ENCODE results near the gene KRTAP20-4. TPM values are rescaled to one million over a fixed set of nuclear protein-coding genes. Genes with fewer than 3 reads are reported as not detected.

Gene KRTAP20-4
- total RNA-seq, 2 experiments from 2014 or later = not detected

- H3K27me3 Mint-ChIP-seq (ENCODE audit: low read depth) = no peaks in the 10 kb centered on the region
- H3K4me1 Mint-ChIP-seq (ENCODE audit: low read depth) = no peaks in the 10 kb centered on the region
- no peak within 1 kb of the TSS for H3K4me3 Mint-ChIP-seq
- no peaks in the 10 kb centered on the region for H3K9me3 Mint-ChIP-seq (ENCODE audit: insufficient read depth)
- no peaks in the 10 kb centered on the region for H3K36me3 Mint-ChIP-seq (ENCODE audit: low read depth)
- CTCF ChIA-PET = no interaction called here
- ATAC-seq (no peak), DNase-seq (no peak)
- H3K27ac Mint-ChIP-seq = no peak within 1 kb of the TSS
- POLR2A ChIA-PET = no interaction called here
These were observed 4.3 kb upstream of the KRTAP20-4 start, which contains the start of gene KRTAP20-1 for GRCh38 chr21:30616125-30616524. KRTAP20-1 (plus strand) TSS chr21:30616425; CDS start chr21:30616455, 30 bp downstream.

- no peak for ATAC-seq
- H3K27ac Mint-ChIP-seq = no peak overlapping the region
- no peaks in the 10 kb centered on the region for H3K9me3 Mint-ChIP-seq (ENCODE audit: insufficient read depth)
- H3K4me3 Mint-ChIP-seq = no peak overlapping the region
- H3K4me1 Mint-ChIP-seq (ENCODE audit: low read depth) = no peaks in the 10 kb centered on the region
- ChIA-PET POLR2A (no interaction called here), CTCF (no interaction called here)
- H3K36me3 Mint-ChIP-seq (ENCODE audit: low read depth) = no peaks in the 10 kb centered on the region
- no peak for DNase-seq
- no peaks in the 10 kb centered on the region for H3K27me3 Mint-ChIP-seq (ENCODE audit: low read depth)
These were observed 347 bp upstream of the KRTAP20-4 start for GRCh38 chr21:30620080-30620479.

GRCh38 chr21:30623362-30623761, 2.9 kb downstream of the KRTAP20-4 start:
- no peaks in the 10 kb centered on the region for H3K9me3 Mint-ChIP-seq (ENCODE audit: insufficient read depth)
- no peaks in the 10 kb centered on the region for H3K4me1 Mint-ChIP-seq (ENCODE audit: low read depth)
- H3K27me3 Mint-ChIP-seq (ENCODE audit: low read depth) = no peaks in the 10 kb centered on the region
- H3K27ac Mint-ChIP-seq = no peak overlapping the region
- ATAC-seq = no peak
- DNase-seq = no peak
- no peak overlapping the region for H3K4me3 Mint-ChIP-seq
- ChIA-PET POLR2A (no interaction called here), CTCF (no interaction called here)
- no peaks in the 10 kb centered on the region for H3K36me3 Mint-ChIP-seq (ENCODE audit: low read depth)

- Mint-ChIP-seq H3K27ac (no peak overlapping the region), H3K27me3 (ENCODE audit: low read depth) (no peaks in the 10 kb centered on the region), H3K36me3 (ENCODE audit: low read depth) (no peaks in the 10 kb centered on the region), H3K4me3 (no peak overlapping the region), H3K4me1 (ENCODE audit: low read depth) (no peaks in the 10 kb centered on the region), H3K9me3 (ENCODE audit: insufficient read depth) (no peaks in the 10 kb centered on the region)
- DNase-seq (no peak), ATAC-seq (no peak)
- ChIA-PET POLR2A (no interaction called here), CTCF (no interaction called here)
These were observed 5.2 kb downstream of the KRTAP20-4 start for GRCh38 chr21:30625449-30626165.

- ATAC-seq = no peak
- Mint-ChIP-seq H3K36me3 (ENCODE audit: low read depth) (no peaks in the 10 kb centered on the region), H3K4me1 (ENCODE audit: low read depth) (no peaks in the 10 kb centered on the region), H3K4me3 (no peak overlapping the region), H3K9me3 (ENCODE audit: insufficient read depth) (no peaks in the 10 kb centered on the region), H3K27ac (no peak overlapping the region), H3K27me3 (ENCODE audit: low read depth) (no peaks in the 10 kb centered on the region)
- ChIA-PET POLR2A (no interaction called here), CTCF (no interaction called here)
- no peak for DNase-seq
These were observed 7.7 kb downstream of the KRTAP20-4 start for GRCh38 chr21:30628109-30628508.

- no peak overlapping the region for H3K27ac Mint-ChIP-seq
- ChIA-PET POLR2A (interaction anchor here (0.6 to 0.7 kb wide), 2 partner anchors 79 to 246 kb away, joined by 3 read pairs; no protein-coding TSS in a partner anchor), CTCF (no interaction called here)
- ATAC-seq = no peak
- H3K4me1 Mint-ChIP-seq (ENCODE audit: low read depth) = no peaks in the 10 kb centered on the region
- H3K4me3 Mint-ChIP-seq = no peak overlapping the region
- H3K36me3 Mint-ChIP-seq (ENCODE audit: low read depth) = no peaks in the 10 kb centered on the region
- no peaks in the 10 kb centered on the region for H3K27me3 Mint-ChIP-seq (ENCODE audit: low read depth)
- DNase-seq = no peak
- no peaks in the 10 kb centered on the region for H3K9me3 Mint-ChIP-seq (ENCODE audit: insufficient read depth)
These were observed 8.8 kb downstream of the KRTAP20-4 start for GRCh38 chr21:30629200-30629599.

- no peaks in the 10 kb centered on the region for H3K9me3 Mint-ChIP-seq (ENCODE audit: insufficient read depth)
- DNase-seq (no peak), ATAC-seq (no peak)
- POLR2A ChIA-PET = no interaction called here
- no peaks in the 10 kb centered on the region for H3K36me3 Mint-ChIP-seq (ENCODE audit: low read depth)
- H3K27ac Mint-ChIP-seq = no peak within 1 kb of the TSS
- no peaks in the 10 kb centered on the region for H3K27me3 Mint-ChIP-seq (ENCODE audit: low read depth)
- CTCF ChIA-PET = no interaction called here
- no peak within 1 kb of the TSS for H3K4me3 Mint-ChIP-seq
- no peaks in the 10 kb centered on the region for H3K4me1 Mint-ChIP-seq (ENCODE audit: low read depth)
These were observed 14.5 kb downstream of the KRTAP20-4 start, which contains the start of gene KRTAP20-2 for GRCh38 chr21:30634906-30635305. KRTAP20-2 (plus strand) TSS chr21:30635206; CDS start chr21:30635264, 58 bp downstream.

- ChIA-PET CTCF (no interaction called here), POLR2A (no interaction called here)
- H3K4me3 Mint-ChIP-seq = no peak overlapping the region
- no peaks in the 10 kb centered on the region for H3K9me3 Mint-ChIP-seq (ENCODE audit: insufficient read depth)
- H3K27me3 Mint-ChIP-seq (ENCODE audit: low read depth) = no peaks in the 10 kb centered on the region
- H3K27ac Mint-ChIP-seq = no peak overlapping the region
- no peak for DNase-seq
- H3K36me3 Mint-ChIP-seq (ENCODE audit: low read depth) = no peaks in the 10 kb centered on the region
- H3K4me1 Mint-ChIP-seq (ENCODE audit: low read depth) = no peaks in the 10 kb centered on the region
- no peak for ATAC-seq
These were observed 18.3 kb downstream of the KRTAP20-4 start for GRCh38 chr21:30638686-30639085.

- H3K27ac Mint-ChIP-seq = no peak within 1 kb of the TSS
- POLR2A ChIA-PET = no interaction called here
- no peak for ATAC-seq
- no peaks in the 10 kb centered on the region for H3K4me1 Mint-ChIP-seq (ENCODE audit: low read depth)
- no peaks in the 10 kb centered on the region for H3K36me3 Mint-ChIP-seq (ENCODE audit: low read depth)
- no peaks in the 10 kb centered on the region for H3K27me3 Mint-ChIP-seq (ENCODE audit: low read depth)
- no peak for DNase-seq
- no peaks in the 10 kb centered on the region for H3K9me3 Mint-ChIP-seq (ENCODE audit: insufficient read depth)
- no peak within 1 kb of the TSS for H3K4me3 Mint-ChIP-seq
- CTCF ChIA-PET = no interaction called here
These were observed 22.1 kb downstream of the KRTAP20-4 start, which contains the start of gene KRTAP20-3 for GRCh38 chr21:30642564-30642963. KRTAP20-3 (plus strand) TSS chr21:30642864.

- DNase-seq (no peak), ATAC-seq (no peak)
- H3K9me3 Mint-ChIP-seq (ENCODE audit: insufficient read depth) = no peaks in the 10 kb centered on the region
- POLR2A ChIA-PET = no interaction called here
- CTCF ChIA-PET = no interaction called here
- H3K27me3 Mint-ChIP-seq (ENCODE audit: low read depth) = no peaks in the 10 kb centered on the region
- H3K27ac Mint-ChIP-seq = no peak overlapping the region
- no peaks in the 10 kb centered on the region for H3K36me3 Mint-ChIP-seq (ENCODE audit: low read depth)
- no peaks in the 10 kb centered on the region for H3K4me1 Mint-ChIP-seq (ENCODE audit: low read depth)
- H3K4me3 Mint-ChIP-seq = no peak overlapping the region
These were observed 26.5 kb downstream of the KRTAP20-4 start for GRCh38 chr21:30646904-30647414.

GRCh38 chr21:30652891-30653290, 32.5 kb downstream of the KRTAP20-4 start:
- H3K9me3 Mint-ChIP-seq (ENCODE audit: insufficient read depth) = peaks cover 3% of the 10 kb centered on the region
- no peak for DNase-seq
- H3K4me3 Mint-ChIP-seq = no peak overlapping the region
- CTCF ChIA-PET = no interaction called here
- H3K36me3 Mint-ChIP-seq (ENCODE audit: low read depth) = no peaks in the 10 kb centered on the region
- H3K27me3 Mint-ChIP-seq (ENCODE audit: low read depth) = no peaks in the 10 kb centered on the region
- ATAC-seq = no peak
- no peak overlapping the region for H3K27ac Mint-ChIP-seq
- POLR2A ChIA-PET = no interaction called here
- H3K4me1 Mint-ChIP-seq (ENCODE audit: low read depth) = no peaks in the 10 kb centered on the region

- no peaks in the 10 kb centered on the region for H3K9me3 Mint-ChIP-seq (ENCODE audit: insufficient read depth)
- CTCF ChIA-PET = no interaction called here
- POLR2A ChIA-PET = no interaction called here
- no peaks in the 10 kb centered on the region for H3K27me3 Mint-ChIP-seq (ENCODE audit: low read depth)
- H3K4me3 Mint-ChIP-seq = no peak overlapping the region
- H3K36me3 Mint-ChIP-seq (ENCODE audit: low read depth) = no peaks in the 10 kb centered on the region
- no peak overlapping the region for H3K27ac Mint-ChIP-seq
- H3K4me1 Mint-ChIP-seq (ENCODE audit: low read depth) = no peaks in the 10 kb centered on the region
- DNase-seq (no peak), ATAC-seq (no peak)
These were observed 48.3 kb downstream of the KRTAP20-4 start for GRCh38 chr21:30668776-30669175.
